Suppressor macrophage (primary cell): ENCODE data around the gene LURAP1L.

Experiments used
- DNase-seq, 4 experiments: peaks; one replicate each; pipeline ENCODE4 v3.0.0-alpha.2; 2020 to 2022
- total RNA-seq, 17 experiments: gene quantifications; one replicate each; lab custom pipeline; 2026; ENCODE audit warnings: mixed read lengths in 6 of 17, inconsistent platforms in 3 of 17; lab: John Stamatoyannopoulos, UW

LURAP1L gene
- total RNA-seq: 0 to 0.77 (median 0) reads per million in 17 experiments

GRCh38 chr9:12774861-12775678 lies at the start of gene LURAP1L:
Gene LURAP1L (plus strand): TSS chr9:12775020. CDS start chr9:12775716, 696 bp downstream.
- peak in 2 of 4 experiments; percentile 4 to 6 for DNase-seq

GRCh38 chr9:12726795-12727194 lies 48.0 kb upstream of the LURAP1L start:
- no peak for DNase-seq

- no peak for DNase-seq
Observed at GRCh38 chr9:12730198-12730597, 44.6 kb upstream of the LURAP1L start.

- DNase-seq: no peak
Observed at GRCh38 chr9:12730927-12731326, 43.9 kb upstream of the LURAP1L start.

- no peak for DNase-seq
Observed at GRCh38 chr9:12732971-12733370, 41.8 kb upstream of the LURAP1L start.

GRCh38 chr9:12735665-12736064 lies 39.2 kb upstream of the LURAP1L start:
- DNase-seq: no peak

- no peak for DNase-seq
Observed at GRCh38 chr9:12737871-12738270, 36.9 kb upstream of the LURAP1L start.

- DNase-seq: no peak
Observed at GRCh38 chr9:12739014-12739652, 35.7 kb upstream of the LURAP1L start.

GRCh38 chr9:12740845-12741244 lies 34.0 kb upstream of the LURAP1L start:
- DNase-seq: peak; percentile 4 to 36 (median 12)

GRCh38 chr9:12748016-12748415 lies 26.8 kb upstream of the LURAP1L start:
- no peak for DNase-seq

- DNase-seq: no peak
Observed at GRCh38 chr9:12748954-12749353, 25.9 kb upstream of the LURAP1L start.

- no peak for DNase-seq
Observed at GRCh38 chr9:12753931-12754330, 20.9 kb upstream of the LURAP1L start.

- no peak for DNase-seq
Observed at GRCh38 chr9:12759761-12760160, 15.1 kb upstream of the LURAP1L start.

GRCh38 chr9:12760758-12761157 lies 14.1 kb upstream of the LURAP1L start:
- no peak for DNase-seq

GRCh38 chr9:12764150-12764549 lies 10.7 kb upstream of the LURAP1L start:
- DNase-seq: no peak

- no peak for DNase-seq
Observed at GRCh38 chr9:12765088-12765798, 9.6 kb upstream of the LURAP1L start.

GRCh38 chr9:12766357-12766756 lies 8.5 kb upstream of the LURAP1L start:
- no peak for DNase-seq

- no peak for DNase-seq
Observed at GRCh38 chr9:12770261-12770660, 4.6 kb upstream of the LURAP1L start.

- DNase-seq: no peak
Observed at GRCh38 chr9:12771891-12772290, 2.9 kb upstream of the LURAP1L start.

- no peak for DNase-seq
Observed at GRCh38 chr9:12773562-12773961, 1.3 kb upstream of the LURAP1L start.

GRCh38 chr9:12775679-12776512 lies 1.1 kb downstream of the LURAP1L start:
- peak; percentile 2 to 42 (median 21) for DNase-seq

- no peak for DNase-seq
Observed at GRCh38 chr9:12776513-12777055, 1.8 kb downstream of the LURAP1L start.
